Hindlimb muscle (tissue), 1 donor: Measurements from ENCODE around the gene LRIG1. TPM values are rescaled to one million over a fixed set of nuclear protein-coding genes. Genes with fewer than 3 reads are reported as not detected.

Experiments
- DNase-seq: peaks from one replicate; pipeline ENCODE4 v3.0.0-alpha.2; 2013
- polyA plus RNA-seq: library from polyadenylated mRNA; unstranded; fragments of 120-200 nt; gene quantifications from one replicate; pipeline ENCODE4 v1.2.1, GENCODE V29; 2013; ENCODE audit not compliant: insufficient read length

The LRIG1 gene
- polyA plus RNA-seq, 1 donor, result 130 TPM

GRCh38 chr3:66502981-66503380 lies 2.2 kb upstream of the LRIG1 start:
- no peak for DNase-seq

- DNase-seq, result no peak
Observed at GRCh38 chr3:66502245-66502874, 1.5 kb upstream of the LRIG1 start.

GRCh38 chr3:66501483-66502244 lies 842 bp upstream of the LRIG1 start:
- no peak for DNase-seq

- no peak for DNase-seq
Observed at GRCh38 chr3:66499881-66500575, 794 bp downstream of the LRIG1 start.

- DNase-seq, result no peak
Observed at GRCh38 chr3:66498687-66499621, 1.9 kb downstream of the LRIG1 start.

GRCh38 chr3:66497985-66498671 lies 2.7 kb downstream of the LRIG1 start:
- no peak for DNase-seq

- DNase-seq, result no peak
Observed at GRCh38 chr3:66497288-66497984, 3.4 kb downstream of the LRIG1 start.

- no peak for DNase-seq
Observed at GRCh38 chr3:66496746-66497145, 4.1 kb downstream of the LRIG1 start.

- DNase-seq, result no peak
Observed at GRCh38 chr3:66496301-66496700, 4.5 kb downstream of the LRIG1 start.

- DNase-seq, result no peak
Observed at GRCh38 chr3:66495668-66496045, 5.2 kb downstream of the LRIG1 start.

- no peak for DNase-seq
Observed at GRCh38 chr3:66494959-66495667, 5.7 kb downstream of the LRIG1 start.

GRCh38 chr3:66493458-66494099 lies 7.2 kb downstream of the LRIG1 start:
- DNase-seq, result no peak

GRCh38 chr3:66492672-66493071 lies 8.2 kb downstream of the LRIG1 start:
- no peak for DNase-seq

GRCh38 chr3:66492071-66492470 lies 8.8 kb downstream of the LRIG1 start:
- DNase-seq, result no peak

- DNase-seq, result no peak
Observed at GRCh38 chr3:66490984-66491383, 9.8 kb downstream of the LRIG1 start.

- DNase-seq, result no peak
Observed at GRCh38 chr3:66490214-66490613, 10.6 kb downstream of the LRIG1 start.

- DNase-seq, result no peak
Observed at GRCh38 chr3:66489581-66489980, 11.2 kb downstream of the LRIG1 start.

GRCh38 chr3:66489115-66489514 lies 11.7 kb downstream of the LRIG1 start:
- no peak for DNase-seq

GRCh38 chr3:66488492-66488891 lies 12.3 kb downstream of the LRIG1 start:
- DNase-seq, result no peak

GRCh38 chr3:66487465-66487864 lies 13.4 kb downstream of the LRIG1 start:
- DNase-seq, result no peak
